GM12873 (cell line): Measurements from ENCODE around the gene ASB4.

Experiments used
- CTCF ChIP-seq: IDR thresholded peaks from 2 replicates; pipeline ENCODE4 v1.5.1; 2012; ENCODE audit warnings: low read depth, mild to moderate bottlenecking, moderate library complexity, low read length, control low read depth; ENCODE audit not compliant: insufficient read depth; ENCODE audit errors: missing control alignments

Gene ASB4

GRCh38 chr7:95530881-95531280 is 45.1 kb downstream of the ASB4 start:
- TF ChIP-seq CTCF = no peak

- TF ChIP-seq CTCF = no peak
These were observed 46.0 kb downstream of the ASB4 start for GRCh38 chr7:95531605-95532219.

- TF ChIP-seq CTCF = no peak
These were observed 49.1 kb downstream of the ASB4 start for GRCh38 chr7:95534796-95535195.

GRCh38 chr7:95535662-95536061 is 49.9 kb downstream of the ASB4 start:
- TF ChIP-seq CTCF = no peak

- TF ChIP-seq CTCF = no peak
These were observed 51.0 kb downstream of the ASB4 start for GRCh38 chr7:95536656-95537311.

- no peak for TF ChIP-seq CTCF
These were observed 51.7 kb downstream of the ASB4 start for GRCh38 chr7:95537468-95537867.

- TF ChIP-seq CTCF = no peak
These were observed 53.7 kb downstream of the ASB4 start for GRCh38 chr7:95539426-95539825.
